ENCODE measurements around the gene SCD5. TPM values are rescaled to one million over a fixed set of nuclear protein-coding genes. Genes with fewer than 3 reads are reported as not detected.

The SCD5 gene
- total RNA-seq, 2 experiments from 2014 or later = 1.3 to 1.7 TPM

DNA sequence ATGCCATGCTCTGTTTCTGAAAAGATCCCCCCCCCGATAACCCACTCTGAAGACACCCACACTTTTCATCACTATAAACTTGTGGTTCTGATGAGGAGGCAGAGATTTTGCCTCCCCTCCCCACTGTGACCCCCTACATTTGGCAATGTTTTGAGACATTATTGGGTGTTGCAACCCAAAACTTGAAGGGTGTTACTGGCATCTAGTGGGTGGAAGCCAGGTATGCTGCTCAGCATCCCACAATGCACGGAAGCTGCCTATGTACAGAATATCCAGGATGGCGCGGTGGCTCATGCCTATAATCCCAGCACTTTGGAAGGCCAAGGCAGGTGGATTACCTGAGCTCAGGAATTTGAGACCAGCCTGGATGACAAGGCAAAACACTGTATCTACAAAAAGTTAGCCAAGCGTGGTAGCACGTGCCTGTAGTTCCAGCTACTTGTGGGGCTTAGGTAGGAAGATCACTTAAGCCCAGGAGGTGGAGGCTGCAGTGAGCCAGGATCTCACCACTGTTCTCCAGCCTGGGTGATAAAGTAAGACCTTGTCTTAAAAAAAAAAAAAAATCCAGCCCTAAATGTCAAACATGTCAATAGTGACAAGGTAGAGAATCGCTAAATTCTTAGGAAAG lies 87.3 kb downstream of the SCD5 start:
- ATAC-seq (no peak), DNase-seq (no peak)
- Mint-ChIP-seq H3K9me3 (ENCODE audit: low read depth) (no peaks in the 10 kb centered on the region), H3K36me3 (ENCODE audit: low read depth) (no peaks in the 10 kb centered on the region), H3K27me3 (peaks cover 2% of the 10 kb centered on the region), H3K4me1 (no peaks in the 10 kb centered on the region), H3K27ac (no peak overlapping the region), H3K4me3 (no peak overlapping the region)
- ChIA-PET POLR2A (no interaction called here), CTCF (interaction anchor here (0.6 to 1.6 kb wide), 3 partner anchors 9 to 732 kb away, joined by 3 to 5 read pairs (median 3); no protein-coding TSS in a partner anchor)
- intact Hi-C loops (cut with DNase I, micrococcal nuclease) = no loop called here

DNA sequence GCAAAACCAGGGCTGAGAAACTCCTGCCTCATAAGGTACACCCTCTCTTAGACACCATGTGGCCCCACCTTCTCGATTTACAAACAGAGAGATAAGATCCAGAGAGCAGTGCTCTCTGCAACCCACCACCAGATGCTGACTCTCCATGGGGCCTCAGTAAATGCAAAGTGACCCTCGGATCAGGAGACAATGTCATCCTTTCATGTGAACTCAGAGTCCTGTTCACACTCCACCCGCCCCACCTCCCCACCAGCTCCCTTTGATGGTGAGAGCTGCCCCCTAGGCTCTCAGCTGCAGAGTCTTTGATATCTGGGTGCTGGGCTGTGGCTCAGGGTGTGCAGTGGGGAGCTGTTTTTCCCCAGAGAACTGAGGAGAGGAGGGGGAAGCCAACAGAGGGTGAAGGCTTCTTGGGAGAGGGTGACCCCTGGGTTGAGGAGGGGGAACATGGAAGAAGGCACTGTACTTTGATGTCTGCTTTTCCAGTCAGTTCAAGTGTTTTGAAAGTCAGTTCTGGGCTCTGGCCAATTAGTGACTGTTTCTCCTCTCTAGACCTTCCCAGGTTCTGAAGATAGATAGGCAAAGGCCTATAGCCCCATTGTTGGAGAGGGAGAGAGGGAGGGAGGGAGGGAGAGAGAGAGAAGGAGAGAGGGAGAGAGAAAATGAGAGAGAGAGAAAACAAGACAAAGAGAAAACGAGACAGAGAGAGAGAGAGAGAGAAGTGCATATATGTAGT lies 88.2 kb downstream of the SCD5 start:
- Mint-ChIP-seq H3K4me3 (no peak overlapping the region), H3K4me1 (no peaks in the 10 kb centered on the region), H3K27ac (no peak overlapping the region), H3K9me3 (ENCODE audit: low read depth) (no peaks in the 10 kb centered on the region), H3K36me3 (ENCODE audit: low read depth) (no peaks in the 10 kb centered on the region), H3K27me3 (peaks cover 2% of the 10 kb centered on the region)
- DNase-seq (no peak), ATAC-seq (no peak)
- POLR2A ChIA-PET = no interaction called here
- CTCF ChIA-PET = no interaction called here
- intact Hi-C loops (cut with DNase I, micrococcal nuclease) = no loop called here

DNA sequence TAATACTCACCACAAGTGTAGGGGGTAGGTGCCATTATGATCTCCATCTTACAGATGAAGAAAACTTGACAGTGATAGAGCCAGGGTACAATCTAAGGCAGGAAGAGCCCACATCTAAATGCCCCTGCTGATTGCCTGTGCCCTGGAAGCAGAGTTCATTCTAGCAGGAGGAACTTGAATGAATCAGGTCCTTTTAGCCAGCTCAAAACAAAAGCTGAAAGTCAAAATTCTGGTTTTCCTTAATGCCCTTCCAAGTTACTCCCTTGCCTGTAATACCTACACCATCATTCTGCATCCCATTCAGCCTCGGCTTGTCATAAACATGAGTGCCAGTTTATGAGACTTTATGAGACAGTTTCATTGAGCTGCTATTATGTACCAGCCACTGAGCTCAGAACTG lies 89.6 kb downstream of the SCD5 start:
- Mint-ChIP-seq H3K4me3 (no peak overlapping the region), H3K9me3 (ENCODE audit: low read depth) (no peaks in the 10 kb centered on the region), H3K27me3 (peaks cover 2% of the 10 kb centered on the region), H3K36me3 (ENCODE audit: low read depth) (no peaks in the 10 kb centered on the region), H3K27ac (no peak overlapping the region), H3K4me1 (no peaks in the 10 kb centered on the region)
- intact Hi-C loops (cut with DNase I, micrococcal nuclease) = no loop called here
- CTCF ChIA-PET = no interaction called here
- DNase-seq (no peak), ATAC-seq (no peak)
- POLR2A ChIA-PET = interaction anchor here (0.6 kb wide), 1 partner anchor 143 kb away, joined by 3 read pairs; no protein-coding TSS in a partner anchor

DNA sequence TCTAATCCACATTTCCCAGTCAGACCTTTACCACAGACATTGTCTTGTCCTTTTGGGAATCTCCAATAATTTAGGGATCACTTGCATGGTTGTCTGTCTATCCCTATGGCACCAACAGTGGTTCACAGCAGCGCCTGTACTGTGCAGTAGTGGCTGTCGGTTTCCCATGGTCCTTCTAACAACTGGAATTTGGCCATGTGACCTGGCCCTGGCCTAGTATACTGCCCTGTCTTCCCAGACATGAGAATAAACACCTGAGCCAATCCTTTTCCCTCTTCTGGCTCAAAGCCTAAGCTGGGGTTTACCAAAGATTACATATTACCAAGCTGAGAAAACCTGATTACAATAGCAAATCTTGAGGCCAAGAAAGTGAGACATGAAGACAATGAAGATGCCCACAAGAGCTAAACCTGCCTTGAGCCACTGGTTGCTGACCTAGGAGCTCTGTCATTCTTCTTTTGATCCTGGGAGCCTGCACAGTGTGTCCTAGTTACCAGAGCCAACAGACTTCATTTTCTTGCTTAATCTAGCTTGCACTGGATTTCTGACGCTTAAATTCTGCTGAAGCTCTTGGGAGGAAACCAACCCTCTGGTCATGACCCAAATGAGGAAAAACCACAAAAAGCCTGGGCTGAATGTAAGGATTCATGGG lies 92.1 kb downstream of the SCD5 start:
- Mint-ChIP-seq H3K9me3 (ENCODE audit: low read depth) (no peaks in the 10 kb centered on the region), H3K4me1 (no peaks in the 10 kb centered on the region)

DNA sequence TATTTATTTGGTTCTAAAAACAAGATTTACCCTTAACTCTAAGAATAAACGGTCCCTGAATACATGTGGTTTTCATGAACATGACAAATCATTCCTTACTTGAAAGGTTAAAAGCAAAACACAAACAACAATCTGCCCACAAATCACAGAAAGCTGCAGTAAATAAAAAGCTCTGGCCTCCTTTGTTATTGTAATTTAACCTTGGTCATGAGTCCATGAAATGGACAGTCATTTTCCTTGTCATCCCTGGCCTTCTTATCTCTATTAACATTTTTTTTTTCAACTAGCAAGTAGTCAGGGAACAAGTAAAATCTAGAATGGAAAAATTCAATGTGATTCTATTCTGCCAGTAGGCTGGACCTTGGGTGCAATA lies 92.7 kb downstream of the SCD5 start:
- ATAC-seq (no peak), DNase-seq (no peak)
- Mint-ChIP-seq H3K27ac (no peak overlapping the region), H3K4me3 (no peak overlapping the region), H3K36me3 (ENCODE audit: low read depth) (no peaks in the 10 kb centered on the region), H3K27me3 (no peaks in the 10 kb centered on the region), H3K4me1 (no peaks in the 10 kb centered on the region), H3K9me3 (ENCODE audit: low read depth) (no peaks in the 10 kb centered on the region)
- intact Hi-C loops (cut with DNase I, micrococcal nuclease) = no loop called here
- ChIA-PET POLR2A (no interaction called here), CTCF (interaction anchor here (0.7 to 1.4 kb wide), 2 partner anchors 8 to 40 kb away, joined by 3 read pairs; no protein-coding TSS in a partner anchor)

More for the DNA sequence above, 92.1 kb downstream of the SCD5 start:
- H3K36me3 Mint-ChIP-seq (ENCODE audit: low read depth) = no peaks in the 10 kb centered on the region
- no peaks in the 10 kb centered on the region for H3K27me3 Mint-ChIP-seq
- intact Hi-C loops (cut with DNase I, micrococcal nuclease) = no loop called here
- no peak overlapping the region for H3K27ac Mint-ChIP-seq
- no peak overlapping the region for H3K4me3 Mint-ChIP-seq
- ChIA-PET POLR2A (interaction anchor here (0.6 kb wide), 1 partner anchor 96 kb away, joined by 3 read pairs; no protein-coding TSS in a partner anchor), CTCF (interaction anchor here (0.7 to 1.0 kb wide), 2 partner anchors 8 to 23 kb away, joined by 3 read pairs; no protein-coding TSS in a partner anchor)
- ATAC-seq (no peak), DNase-seq (no peak)

DNA sequence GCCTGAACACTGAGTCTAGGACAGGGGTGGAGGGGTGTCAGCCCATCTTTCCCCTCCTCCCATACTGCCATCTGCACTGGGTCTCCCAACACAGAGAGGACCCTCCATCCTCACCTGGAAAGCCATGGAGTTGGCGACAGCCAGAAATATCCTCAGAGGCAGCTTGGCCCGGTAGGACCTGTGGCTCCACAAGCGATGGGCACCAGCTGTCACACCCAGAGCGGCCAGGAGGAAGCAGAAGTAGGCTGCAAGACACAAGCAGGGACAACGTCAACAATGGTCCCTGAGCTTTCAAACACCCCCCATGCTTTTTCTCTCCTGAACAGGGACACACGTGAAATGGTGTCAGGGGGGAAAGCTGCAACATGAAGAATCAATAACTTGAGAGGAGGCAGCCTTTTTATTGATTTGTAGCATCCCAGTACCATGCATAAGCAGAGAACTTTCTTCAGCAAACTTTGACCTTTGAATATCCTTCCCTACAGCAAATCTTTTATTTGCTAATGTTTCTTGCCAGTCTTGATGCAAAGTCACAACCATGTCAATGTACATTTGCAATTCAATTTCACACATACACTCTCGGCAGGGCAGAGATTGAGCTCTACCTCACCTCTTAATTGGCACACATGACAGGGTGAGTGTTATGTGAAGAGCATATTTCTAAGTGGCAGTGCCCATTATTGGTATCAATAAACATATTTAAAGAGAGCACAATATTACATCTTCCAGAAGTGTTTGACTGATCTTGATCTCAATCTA lies 93.2 kb downstream of the SCD5 start:
- no peaks in the 10 kb centered on the region for H3K36me3 Mint-ChIP-seq (ENCODE audit: low read depth)
- intact Hi-C loops (cut with DNase I, micrococcal nuclease) = no loop called here
- ChIA-PET CTCF (interaction anchor here (0.6 to 1.4 kb wide), 2 partner anchors 40 to 284 kb away, joined by 3 to 5 read pairs; no protein-coding TSS in a partner anchor), POLR2A (no interaction called here)
- H3K9me3 Mint-ChIP-seq (ENCODE audit: low read depth) = no peaks in the 10 kb centered on the region
- ATAC-seq = no peak
- H3K4me3 Mint-ChIP-seq = no peak overlapping the region
- H3K4me1 Mint-ChIP-seq = no peaks in the 10 kb centered on the region
- no peak for DNase-seq
- H3K27me3 Mint-ChIP-seq = no peaks in the 10 kb centered on the region
- no peak overlapping the region for H3K27ac Mint-ChIP-seq

DNA sequence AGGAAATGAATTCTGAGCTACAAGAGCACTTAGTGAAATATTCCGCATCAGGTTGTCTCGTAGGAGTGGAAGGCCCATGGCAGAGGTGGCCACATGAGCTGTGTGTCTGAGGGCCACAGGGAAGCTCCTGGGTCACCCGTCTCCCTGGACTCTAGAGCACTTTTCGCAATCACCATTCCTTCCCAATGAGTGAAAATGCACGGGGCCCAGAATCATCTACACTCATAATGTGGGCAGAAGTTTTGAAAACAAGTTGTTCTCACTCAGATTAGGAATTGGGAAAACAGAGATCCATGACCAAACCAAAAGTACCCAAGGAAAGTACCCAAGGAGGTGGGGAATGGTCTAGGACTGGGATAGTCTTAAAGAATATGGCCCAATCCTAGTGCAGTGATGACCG lies 94.4 kb downstream of the SCD5 start:
- Mint-ChIP-seq H3K27me3 (no peaks in the 10 kb centered on the region), H3K27ac (no peak overlapping the region), H3K9me3 (ENCODE audit: low read depth) (no peaks in the 10 kb centered on the region), H3K36me3 (ENCODE audit: low read depth) (no peaks in the 10 kb centered on the region), H3K4me1 (no peaks in the 10 kb centered on the region), H3K4me3 (no peak overlapping the region)
- DNase-seq = no peak
- ATAC-seq = no peak
- POLR2A ChIA-PET = no interaction called here
- intact Hi-C loops (cut with DNase I, micrococcal nuclease) = no loop called here
- CTCF ChIA-PET = no interaction called here

DNA sequence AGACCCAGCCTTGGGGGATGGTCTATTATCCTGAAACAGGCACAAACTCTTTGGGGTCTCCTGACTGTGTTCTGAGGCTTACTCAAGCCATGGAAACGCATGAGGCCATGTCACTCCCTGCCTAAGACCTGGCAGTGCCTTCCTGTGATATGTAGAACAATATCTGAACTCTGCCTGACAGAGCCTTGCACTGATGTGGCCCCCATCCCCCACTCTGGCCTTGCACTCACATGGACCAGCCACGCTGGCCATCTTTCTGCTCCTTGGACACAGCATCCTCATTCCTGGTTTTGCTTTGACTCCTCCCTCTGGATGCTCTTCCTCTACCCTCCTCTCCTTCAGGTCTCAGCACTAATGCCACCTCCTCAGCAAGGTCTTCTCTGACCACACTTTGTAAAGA lies 100.2 kb downstream of the SCD5 start:
- no peak for ATAC-seq
- no peak overlapping the region for H3K4me3 Mint-ChIP-seq
- ChIA-PET CTCF (interaction anchor here (0.6 to 1.1 kb wide), 2 partner anchors 8 to 24 kb away, joined by 3 to 4 read pairs; no protein-coding TSS in a partner anchor), POLR2A (no interaction called here)
- no peaks in the 10 kb centered on the region for H3K9me3 Mint-ChIP-seq (ENCODE audit: low read depth)
- no peaks in the 10 kb centered on the region for H3K36me3 Mint-ChIP-seq (ENCODE audit: low read depth)
- peaks cover 1% of the 10 kb centered on the region for H3K27me3 Mint-ChIP-seq
- no peaks in the 10 kb centered on the region for H3K4me1 Mint-ChIP-seq
- no peak for DNase-seq
- H3K27ac Mint-ChIP-seq = no peak overlapping the region
- intact Hi-C loops (cut with DNase I, micrococcal nuclease) = no loop called here

DNA sequence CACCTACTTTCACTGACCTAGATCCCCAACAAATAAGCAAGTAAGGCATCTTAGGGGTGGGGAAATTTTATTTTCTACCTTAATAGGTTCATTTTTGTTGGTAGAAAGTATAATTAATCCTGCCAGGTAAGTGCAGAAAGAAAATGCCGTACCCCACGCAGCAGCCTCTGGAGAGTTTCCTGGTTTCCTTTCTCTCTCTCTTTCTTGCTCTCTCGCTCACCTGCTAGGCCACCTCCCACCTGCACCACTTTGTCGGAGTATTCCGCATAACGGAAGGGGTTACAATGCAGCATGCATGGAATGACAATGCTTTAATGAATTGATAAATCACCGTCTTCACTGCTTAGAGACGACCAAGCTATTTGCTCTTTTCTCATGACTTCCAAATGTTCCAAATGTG lies 101.0 kb downstream of the SCD5 start:
- H3K9me3 Mint-ChIP-seq (ENCODE audit: low read depth) = no peaks in the 10 kb centered on the region
- ChIA-PET POLR2A (no interaction called here), CTCF (interaction anchor here (0.6 to 1.1 kb wide), 2 partner anchors 9 to 25 kb away, joined by 3 to 4 read pairs; no protein-coding TSS in a partner anchor)
- no peaks in the 10 kb centered on the region for H3K36me3 Mint-ChIP-seq (ENCODE audit: low read depth)
- no peak overlapping the region for H3K4me3 Mint-ChIP-seq
- intact Hi-C loops (cut with DNase I, micrococcal nuclease) = no loop called here
- ATAC-seq = no peak
- no peak for DNase-seq
- H3K27me3 Mint-ChIP-seq = peaks cover 1% of the 10 kb centered on the region
- H3K4me1 Mint-ChIP-seq = no peaks in the 10 kb centered on the region
- no peak overlapping the region for H3K27ac Mint-ChIP-seq

DNA sequence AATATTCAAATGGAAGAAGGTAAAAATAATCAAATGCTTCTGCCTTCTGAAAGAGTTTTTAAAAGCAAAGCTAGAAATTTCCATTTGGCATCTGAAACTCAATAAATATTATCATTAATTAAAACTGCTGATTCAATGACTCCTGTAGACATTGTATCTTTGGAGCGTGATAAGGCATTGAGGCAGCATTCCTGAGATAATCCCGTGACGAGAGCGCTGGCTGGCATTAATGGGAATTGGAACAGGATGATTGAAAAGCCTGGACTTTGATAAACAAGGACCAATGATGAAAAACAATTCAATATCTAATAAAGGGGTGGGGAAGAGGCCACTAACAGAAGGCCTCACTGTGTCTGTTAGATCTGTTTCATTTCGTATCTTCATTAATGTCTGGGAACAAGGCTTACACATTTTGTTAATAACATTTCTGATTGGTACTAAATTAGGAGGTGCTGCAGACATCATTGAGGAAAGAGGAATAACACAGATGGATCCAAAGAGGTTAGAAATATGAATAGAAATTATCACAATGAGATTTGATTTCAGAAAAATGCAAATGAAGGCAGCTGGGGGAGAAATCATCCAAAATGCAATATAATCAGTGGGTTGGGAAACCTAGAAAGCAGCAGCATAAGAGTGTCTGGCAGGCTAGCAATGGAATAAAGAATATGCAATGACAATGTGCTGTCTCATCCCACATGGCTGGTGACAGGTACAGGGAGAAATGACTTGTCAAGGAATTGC lies 102.3 kb downstream of the SCD5 start:
- Mint-ChIP-seq H3K27me3 (peaks cover 2% of the 10 kb centered on the region), H3K27ac (no peak overlapping the region), H3K9me3 (ENCODE audit: low read depth) (no peaks in the 10 kb centered on the region), H3K36me3 (ENCODE audit: low read depth) (no peaks in the 10 kb centered on the region), H3K4me1 (no peaks in the 10 kb centered on the region), H3K4me3 (no peak overlapping the region)
- ChIA-PET CTCF (interaction anchor here (0.6 to 1.1 kb wide), 2 partner anchors 12 to 43 kb away, joined by 3 read pairs; no protein-coding TSS in a partner anchor), POLR2A (no interaction called here)
- DNase-seq (no peak), ATAC-seq (no peak)
- intact Hi-C loops (cut with DNase I, micrococcal nuclease) = no loop called here

DNA sequence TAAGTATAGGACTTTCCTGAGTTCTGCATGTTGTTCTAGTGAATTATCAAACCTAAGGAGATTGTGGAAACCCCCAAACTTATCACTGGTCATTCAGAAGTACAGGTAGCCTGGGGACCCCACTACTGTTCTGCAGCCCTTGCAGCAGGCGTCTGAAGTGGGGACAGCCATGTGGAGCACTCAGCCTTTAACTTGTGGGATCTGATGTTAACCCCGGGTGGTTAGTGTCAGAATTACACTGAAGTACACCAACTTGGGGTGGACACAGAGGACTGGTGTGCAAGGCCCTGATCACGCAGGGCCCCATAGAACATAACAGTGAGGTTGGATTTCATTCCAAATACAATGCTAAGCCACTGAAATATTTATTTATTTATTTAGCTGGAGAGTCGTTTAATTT lies 103.7 kb downstream of the SCD5 start:
- Mint-ChIP-seq H3K4me3 (no peak overlapping the region), H3K27me3 (peaks cover 4% of the 10 kb centered on the region), H3K36me3 (ENCODE audit: low read depth) (no peaks in the 10 kb centered on the region), H3K27ac (no peak overlapping the region), H3K4me1 (no peaks in the 10 kb centered on the region), H3K9me3 (ENCODE audit: low read depth) (no peaks in the 10 kb centered on the region)
- ChIA-PET CTCF (interaction anchor here (1.1 kb wide), 2 partner anchors 11 to 44 kb away, joined by 3 read pairs; no protein-coding TSS in a partner anchor), POLR2A (no interaction called here)
- DNase-seq (no peak), ATAC-seq (no peak)
- intact Hi-C loops (cut with DNase I, micrococcal nuclease) = no loop called here
